ENCODE data around the gene KCNF1.

Gene KCNF1

DNA sequence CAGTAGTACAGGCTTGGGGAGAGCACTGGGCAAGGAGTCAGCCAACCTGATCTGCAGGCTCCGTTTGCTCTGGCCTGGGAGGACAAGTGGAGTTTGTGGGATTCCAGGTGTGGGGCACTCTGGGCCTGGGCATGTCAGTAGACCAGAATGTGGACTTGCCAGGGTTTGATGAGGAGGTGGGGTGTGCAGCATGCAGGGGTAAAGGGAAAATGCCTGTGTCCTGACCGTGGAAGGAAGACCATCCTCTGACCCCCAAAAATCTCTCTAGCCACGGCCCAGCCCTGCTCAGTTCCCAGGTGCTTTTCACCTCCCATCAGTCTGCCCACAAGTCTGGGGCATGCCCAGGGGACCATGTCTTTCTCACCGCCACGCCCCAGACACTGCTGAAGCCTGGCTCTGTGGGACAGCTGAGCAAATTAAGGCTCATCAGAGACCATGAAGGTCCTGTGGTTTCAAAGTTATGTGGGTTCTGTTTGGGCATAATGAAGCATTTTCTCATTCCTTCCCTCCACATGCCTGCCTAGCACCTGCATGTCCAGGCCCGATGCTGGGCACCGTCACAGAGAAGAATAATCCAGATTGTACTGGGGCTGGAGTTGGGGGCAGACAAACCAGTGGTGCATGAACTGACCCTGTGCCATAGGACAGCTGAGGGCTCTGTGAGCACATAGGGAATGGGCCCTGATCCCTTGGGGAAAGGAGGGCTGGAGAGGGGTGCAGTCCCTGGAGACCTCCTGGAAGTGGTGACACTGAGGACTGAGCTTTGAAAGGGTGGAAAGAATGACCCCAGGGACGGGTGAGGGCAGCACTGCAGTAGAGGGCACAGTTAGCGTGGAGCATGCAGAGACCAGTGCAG, 6.5 kb upstream of the KCNF1 start:
- no peak for DNase-seq

DNA sequence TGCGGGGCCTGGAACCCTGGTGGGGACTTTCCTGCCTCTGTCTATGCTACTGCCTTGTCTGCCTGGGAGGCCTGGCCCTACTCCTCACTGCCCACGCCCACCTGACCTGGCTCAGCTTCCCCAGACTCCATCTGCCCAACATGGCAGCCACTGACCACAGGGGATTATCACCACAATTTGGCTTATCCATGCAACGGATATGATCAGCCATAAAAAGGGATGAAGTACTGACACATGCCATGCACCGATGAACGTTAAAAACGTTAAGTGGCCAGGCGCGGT, 5.9 kb upstream of the KCNF1 start:
- no peak for DNase-seq

DNA sequence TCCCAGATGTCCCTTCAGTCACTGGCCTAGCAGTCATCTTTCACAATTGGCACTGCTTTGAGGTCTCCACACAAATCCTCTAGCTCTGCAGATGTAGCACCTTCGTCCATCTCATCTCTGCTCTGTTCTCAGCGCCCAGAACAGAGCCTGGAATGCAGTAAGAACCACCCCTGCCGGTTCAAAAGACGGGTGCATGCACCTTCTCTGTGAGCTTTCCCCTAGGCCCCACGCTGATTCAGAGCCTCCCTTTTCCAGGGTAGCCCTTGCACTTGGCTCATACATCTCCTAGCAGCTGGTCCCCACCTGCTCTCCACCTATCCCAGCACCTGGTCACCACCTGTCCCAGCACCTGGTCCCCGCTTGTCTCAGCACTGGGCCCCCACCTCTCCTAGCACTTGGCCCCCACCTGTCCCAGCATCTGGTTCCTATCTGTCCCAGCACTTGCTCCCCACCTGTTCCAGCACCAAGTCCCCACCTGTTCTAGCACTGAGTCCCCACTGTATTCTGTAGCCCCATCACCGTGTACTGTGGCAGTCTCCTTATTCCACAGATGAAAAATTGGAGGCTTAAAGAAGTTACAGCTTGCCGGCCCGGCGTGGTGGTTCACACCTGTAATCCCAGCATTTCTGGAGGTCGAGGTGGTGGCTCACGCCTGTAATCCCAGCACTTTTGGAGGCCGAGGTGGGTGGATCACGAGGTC, 4.7 kb upstream of the KCNF1 start:
- no peak for DNase-seq

DNA sequence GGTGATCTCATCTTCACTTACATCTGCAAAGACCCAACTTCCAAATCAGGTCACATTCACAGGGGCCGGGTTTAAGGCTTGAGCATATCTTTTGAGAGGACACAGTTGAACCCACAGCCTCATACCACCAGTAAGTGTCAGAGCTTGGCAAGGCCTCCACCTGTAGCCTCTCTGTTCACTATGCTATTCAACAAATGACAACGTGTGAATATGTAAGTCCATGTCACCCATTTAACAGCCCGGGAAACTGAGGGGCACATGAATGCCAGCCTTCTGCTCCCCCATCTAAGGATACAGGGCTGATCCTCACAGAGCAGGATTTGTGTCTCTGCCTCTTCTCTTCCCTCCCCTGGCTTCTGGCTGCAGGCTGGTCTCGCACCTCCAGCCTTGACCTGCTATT, 3.5 kb upstream of the KCNF1 start:
- DNase-seq = no peak

DNA sequence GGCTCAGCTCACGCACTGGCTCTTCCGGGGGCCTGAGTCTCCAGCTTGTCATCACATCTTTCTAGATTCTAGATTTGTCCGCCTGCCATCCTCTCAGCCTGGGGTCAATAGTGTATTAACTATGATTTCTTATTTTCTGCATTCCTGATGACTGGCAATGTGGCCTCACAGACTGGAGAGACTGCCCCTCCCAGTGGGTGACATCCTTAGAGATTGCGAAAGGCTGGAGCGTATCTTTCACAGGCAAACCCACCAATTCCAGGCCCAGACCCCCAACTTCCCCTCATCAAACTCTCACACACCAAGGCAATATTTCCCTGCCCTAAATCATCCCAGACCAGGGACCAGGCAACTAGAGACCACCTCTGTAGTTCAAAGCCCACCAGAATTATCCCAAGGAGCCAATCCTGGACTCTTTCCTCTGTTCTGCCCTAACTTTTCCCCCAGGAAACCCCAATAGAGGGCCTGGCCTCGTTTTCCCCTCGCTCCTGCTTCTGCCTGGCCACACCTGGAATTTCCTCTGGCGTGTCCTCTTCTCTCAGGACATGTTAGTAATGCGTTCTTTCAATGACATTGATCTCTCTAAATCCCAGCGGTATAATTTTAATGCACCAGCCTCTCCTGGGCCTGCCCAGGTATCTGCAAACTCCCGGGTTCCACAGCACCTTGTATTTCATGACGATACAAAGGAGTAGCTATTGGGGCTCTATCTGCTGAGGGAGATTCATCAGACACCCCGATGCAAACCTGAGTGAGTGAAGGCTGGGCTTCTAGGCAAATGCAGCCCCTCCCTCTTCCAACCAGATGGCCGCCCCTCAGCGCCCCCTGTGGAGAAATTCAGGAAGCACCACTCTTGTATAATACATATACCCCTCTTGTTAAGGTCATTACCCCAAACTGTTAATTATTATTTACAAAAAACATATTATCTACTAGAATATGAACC, 2.4 kb upstream of the KCNF1 start:
- DNase-seq = peak; percentile 82

DNA sequence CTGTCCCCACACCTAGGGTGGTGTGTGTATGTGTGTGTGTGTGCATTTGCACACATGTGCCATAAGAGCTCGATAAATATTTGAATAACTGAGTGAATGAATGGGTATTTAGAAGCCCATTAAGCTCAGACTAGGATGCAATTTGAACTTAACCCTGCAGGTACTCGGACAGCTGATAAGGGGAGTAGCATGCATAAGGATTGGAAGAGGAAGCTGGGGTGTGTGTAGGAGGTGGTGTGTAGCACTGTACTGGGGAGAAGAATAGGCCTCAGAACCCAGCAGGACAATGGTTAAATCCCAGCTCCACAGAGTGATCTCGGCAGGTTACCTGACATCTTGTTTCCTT, 1.8 kb upstream of the KCNF1 start:
- no peak for DNase-seq

DNA sequence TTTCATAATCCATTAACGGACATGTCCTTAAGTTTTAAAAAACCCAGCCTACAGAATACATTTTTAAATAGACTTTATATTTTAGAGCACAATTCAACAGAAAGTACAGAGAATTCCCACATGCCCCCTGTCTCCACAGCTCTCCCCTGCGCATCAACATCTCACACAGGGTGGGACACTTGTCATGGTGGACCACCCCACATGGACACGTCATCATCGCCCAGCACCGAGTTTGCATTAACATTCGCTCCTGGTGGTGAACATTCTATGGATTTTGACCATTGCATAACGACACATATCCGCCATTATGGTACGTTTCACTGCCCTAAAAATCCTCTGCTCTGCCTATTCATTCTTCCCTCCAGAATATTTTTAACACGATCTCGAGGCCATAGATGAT, 1.1 kb upstream of the KCNF1 start:
- no peak for DNase-seq

DNA sequence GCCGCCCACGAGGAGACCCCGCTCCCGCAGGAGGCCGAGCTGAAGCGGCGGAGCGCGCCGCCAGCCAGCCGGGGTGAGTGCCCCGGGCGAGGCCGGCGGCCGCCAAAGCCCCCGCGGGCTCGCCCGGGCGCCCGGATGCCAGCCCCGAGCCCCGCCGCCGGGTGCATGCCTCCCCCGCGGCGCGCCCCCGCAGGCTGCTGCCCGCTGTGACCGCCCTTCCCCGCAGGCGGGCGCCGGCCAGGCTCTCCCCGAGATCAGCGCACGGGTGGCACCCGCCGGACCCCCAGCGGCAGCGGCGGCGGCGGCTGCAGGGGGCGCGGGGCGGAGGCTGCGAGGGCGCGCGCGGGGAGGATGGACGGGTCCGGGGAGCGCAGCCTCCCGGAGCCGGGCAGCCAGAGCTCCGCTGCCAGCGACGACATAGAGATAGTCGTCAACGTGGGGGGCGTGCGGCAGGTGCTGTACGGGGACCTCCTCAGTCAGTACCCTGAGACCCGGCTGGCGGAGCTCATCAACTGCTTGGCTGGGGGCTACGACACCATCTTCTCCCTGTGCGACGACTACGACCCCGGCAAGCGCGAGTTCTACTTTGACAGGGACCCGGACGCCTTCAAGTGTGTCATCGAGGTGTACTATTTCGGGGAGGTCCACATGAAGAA, 470 bp downstream of the KCNF1 start:
- peak; percentile 49 for DNase-seq

DNA sequence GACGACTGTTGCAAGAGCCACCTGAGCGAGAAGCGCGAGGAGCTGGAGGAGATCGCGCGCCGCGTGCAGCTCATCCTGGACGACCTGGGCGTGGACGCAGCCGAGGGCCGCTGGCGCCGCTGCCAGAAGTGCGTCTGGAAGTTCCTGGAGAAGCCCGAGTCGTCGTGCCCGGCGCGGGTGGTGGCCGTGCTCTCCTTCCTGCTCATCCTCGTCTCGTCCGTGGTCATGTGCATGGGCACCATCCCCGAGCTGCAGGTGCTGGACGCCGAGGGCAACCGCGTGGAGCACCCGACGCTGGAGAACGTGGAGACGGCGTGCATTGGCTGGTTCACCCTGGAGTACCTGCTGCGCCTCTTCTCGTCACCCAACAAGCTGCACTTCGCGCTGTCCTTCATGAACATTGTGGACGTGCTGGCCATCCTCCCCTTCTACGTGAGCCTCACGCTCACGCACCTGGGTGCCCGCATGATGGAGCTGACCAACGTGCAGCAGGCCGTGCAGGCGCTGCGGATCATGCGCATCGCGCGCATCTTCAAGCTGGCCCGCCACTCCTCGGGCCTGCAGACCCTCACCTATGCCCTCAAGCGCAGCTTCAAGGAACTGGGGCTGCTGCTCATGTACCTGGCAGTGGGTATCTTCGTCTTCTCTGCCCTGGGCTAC, 1.2 kb downstream of the KCNF1 start:
- no peak for DNase-seq

DNA sequence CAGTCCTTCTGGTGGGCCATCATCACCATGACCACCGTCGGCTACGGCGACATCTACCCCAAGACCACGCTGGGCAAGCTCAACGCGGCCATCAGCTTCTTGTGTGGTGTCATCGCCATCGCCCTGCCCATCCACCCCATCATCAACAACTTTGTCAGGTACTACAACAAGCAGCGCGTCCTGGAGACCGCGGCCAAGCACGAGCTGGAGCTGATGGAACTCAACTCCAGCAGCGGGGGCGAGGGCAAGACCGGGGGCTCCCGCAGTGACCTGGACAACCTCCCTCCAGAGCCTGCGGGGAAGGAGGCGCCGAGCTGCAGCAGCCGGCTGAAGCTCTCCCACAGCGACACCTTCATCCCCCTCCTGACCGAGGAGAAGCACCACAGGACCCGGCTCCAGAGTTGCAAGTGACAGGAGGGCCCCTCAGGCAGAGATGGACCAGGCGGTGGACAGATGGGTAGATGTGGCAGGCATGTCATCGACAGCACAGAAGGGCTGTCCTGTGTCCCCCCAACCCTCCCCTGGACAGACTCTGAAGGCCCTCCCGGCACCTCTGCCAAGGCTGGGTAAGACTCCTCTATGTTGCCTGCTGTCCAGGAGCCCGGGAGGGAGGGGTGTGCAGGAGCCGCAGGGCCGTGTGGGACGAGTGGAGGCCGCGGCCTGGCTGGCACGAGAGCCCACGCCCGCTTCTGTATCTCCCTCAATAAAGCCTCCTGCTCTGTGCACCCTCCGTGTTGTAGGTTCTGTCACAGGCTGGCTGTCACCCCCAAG, 2.0 kb downstream of the KCNF1 start:
- DNase-seq = no peak

DNA sequence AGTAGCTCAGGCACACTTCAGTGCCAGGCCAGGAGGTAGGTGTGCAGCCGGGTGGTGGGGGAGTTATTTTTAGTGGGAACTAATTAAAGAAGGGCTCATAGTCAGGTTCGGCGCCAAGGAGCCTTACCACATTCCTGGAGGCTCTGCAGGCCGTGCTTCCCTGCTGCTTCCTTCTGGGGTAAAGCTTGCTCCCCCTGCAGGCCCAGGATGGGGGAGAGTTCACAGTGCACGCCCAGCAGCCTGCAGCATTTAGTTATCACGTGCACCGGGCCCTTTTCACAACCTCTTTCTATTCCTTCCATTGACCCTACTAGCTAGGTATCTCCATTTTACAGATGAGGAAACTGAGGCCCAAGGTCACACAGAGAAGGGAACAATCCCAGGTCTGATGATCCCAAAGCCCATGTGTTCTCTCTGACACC, 2.5 kb downstream of the KCNF1 start:
- DNase-seq = no peak

DNA sequence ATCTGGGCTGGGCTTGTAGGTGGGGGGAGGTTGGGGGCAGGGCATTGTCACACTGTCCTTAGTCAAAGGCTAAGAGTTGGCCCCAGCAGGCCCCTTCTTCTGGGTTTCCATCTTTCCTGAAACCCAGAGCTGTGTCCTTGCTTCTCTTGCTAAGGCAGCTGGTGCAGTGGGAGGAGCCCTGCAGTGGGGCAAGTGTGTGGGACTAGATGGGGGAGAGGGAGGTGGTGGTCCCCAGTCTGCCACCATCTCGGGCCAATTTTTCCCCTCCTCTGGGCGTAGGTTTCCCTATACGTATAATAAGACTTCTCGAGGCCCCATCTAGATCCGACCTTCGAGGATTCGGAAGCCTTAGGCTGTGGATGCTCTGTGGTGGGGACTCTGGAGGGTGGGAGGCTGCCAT, 3.5 kb downstream of the KCNF1 start:
- DNase-seq = no peak

DNA sequence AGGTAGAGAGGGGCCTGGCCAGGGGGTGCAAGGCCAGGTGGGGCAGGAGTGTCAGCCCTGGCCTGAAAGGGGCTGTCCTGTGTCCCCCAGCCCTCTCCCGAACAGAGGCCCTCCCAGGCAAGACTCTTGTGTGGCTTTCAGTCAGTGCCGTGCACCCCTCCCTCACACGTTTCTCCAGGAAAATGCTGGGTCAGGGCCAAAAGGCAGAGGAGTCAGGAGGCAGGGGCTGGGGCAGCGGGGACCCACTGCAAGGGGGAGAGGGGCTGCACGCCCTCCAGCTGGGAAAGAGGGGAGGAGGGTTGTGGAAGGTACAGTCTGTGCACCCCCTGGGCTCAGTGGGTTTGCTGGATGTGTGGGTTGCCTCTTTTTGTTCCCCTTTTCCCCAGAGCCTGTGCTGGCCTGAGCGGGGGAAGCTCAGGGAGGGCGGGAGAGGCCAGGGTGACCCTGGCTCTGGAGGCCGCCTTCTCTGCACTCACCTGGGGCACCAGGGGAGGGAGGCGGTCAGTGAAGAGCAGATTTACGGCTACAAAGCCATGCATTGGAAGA, 4.1 kb downstream of the KCNF1 start:
- DNase-seq = no peak

DNA sequence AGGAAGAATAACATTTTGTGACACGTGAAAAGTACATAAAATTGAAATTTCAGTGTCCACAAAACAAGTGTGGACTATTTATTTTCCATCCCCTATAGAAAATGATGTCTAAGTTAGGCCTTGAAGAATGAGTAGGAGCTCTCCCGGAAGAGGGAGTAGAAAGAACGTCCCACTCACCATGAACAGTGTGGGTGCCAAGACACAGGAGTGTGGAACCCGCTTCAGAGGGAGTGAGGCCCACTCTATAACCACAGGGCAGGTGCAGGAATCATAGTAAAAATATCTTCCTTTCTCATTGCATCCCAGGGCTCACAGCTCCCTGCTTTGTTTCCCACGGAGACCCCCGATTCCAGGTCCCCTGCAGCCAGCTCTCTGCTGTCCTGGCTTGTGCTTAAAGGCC, 5.2 kb downstream of the KCNF1 start:
- DNase-seq = no peak

DNA sequence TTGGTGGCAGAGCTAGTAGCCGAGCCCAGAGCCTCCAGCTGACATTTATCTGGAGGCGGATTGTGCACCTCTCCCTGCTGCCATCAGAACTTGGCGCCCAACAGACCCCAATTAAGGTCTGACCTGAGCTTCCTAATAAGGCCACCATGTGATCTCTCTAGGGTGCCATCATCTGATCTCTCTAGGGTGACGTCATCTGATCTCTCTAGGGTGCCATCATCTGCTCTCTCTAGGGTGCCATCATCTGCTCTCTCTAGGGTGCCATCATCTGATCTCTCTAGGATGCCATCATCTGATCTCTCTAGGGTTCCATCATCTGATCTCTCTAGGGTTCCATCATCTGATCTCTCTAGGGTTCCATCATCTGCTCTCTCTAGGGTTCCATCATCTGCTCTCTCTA, 6.2 kb downstream of the KCNF1 start:
- DNase-seq = no peak

DNA sequence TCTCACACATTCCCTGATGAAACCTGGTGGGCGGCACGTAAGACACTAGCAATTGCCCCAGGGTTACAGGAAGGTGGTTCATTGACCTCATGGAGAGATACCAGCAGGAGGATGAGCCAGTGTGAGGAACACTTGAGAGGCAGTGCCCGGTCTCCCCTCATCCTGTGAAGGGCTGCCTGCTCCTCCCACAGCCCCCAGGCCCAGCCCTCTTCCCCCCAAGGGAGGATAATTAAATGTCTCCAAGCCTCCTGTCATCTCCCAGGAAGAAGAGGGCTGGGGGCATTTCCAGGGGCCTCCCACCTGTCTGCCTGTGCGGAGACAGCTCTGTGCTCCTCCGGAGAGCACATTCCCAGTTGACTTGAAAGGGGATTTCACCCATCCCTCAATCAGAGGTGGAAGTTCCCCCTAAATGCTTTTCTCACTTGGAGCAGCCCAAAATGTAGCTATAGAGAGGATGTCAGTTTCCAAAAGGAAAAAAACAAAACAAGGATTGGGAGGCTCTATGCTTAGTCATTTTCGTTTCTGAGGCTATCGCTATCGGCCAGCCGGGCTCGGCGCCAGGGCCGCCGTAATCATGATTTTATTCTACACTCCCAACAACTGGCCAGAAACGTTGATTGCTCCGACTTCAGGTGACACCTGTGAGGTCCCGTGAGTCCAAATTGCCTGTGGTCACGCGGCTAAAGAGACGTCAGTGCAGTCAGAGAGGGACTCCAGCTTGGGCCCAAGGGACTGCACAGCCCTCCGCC, 7.1 kb downstream of the KCNF1 start:
- no peak for DNase-seq

DNA sequence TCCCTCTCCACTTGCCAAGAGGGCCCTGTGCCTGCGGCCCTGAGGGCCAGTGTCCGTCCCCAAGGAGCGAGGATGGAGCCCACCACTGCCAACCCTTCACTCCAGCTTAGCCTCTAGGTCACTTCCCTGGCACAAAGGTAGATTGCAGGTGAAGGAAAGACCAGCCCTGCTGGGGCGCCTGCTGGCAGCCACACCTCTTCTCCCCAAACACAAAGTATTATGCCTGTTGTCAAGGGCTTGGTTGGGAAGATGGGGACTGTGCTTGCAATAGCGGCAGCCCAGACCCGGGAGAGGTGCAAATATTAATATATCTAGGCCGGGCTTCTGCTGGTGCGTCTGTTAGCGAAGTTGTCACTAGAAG, 7.7 kb downstream of the KCNF1 start:
- DNase-seq = no peak

DNA sequence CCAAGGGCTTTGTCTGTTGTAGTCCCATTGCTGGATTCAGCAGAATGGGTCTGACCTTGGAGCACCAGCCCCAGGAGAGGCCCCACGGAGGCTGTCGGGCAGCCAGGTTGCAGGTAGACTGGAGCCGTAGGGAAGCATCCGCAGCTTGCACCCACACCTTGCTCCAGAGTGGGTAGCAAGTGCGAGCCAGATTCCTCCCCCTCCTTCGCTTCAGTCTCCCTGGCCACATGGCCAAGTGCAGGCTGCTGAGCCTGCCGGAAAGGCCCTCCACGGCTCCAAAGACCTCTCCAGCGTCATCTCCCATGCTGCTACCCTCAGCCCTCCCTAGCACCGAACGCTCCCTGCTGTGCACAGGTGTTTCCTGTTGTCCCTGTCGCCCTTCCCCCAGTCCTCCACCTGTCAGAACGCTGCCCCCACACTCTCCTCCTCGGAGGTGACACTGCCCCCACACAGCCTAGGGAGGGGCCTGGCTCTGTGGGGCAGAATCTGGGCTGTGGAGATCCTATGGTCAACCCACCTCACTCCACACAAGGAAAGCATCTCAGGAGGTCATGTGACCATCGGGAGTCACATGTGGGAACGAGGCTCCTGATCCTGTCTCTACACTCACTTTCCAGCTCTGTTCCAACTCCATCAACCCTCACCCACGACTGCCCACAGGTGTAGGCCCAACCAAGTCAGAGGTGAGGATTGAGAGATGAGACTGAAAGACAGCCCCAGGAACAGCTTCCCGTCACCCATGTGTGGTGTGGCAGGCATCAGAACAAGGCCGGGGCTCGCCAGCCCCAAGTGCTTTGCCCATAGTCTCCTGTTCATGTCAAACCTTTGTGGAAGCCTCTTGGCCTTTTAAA, 8.3 kb downstream of the KCNF1 start:
- no peak for DNase-seq

DNA sequence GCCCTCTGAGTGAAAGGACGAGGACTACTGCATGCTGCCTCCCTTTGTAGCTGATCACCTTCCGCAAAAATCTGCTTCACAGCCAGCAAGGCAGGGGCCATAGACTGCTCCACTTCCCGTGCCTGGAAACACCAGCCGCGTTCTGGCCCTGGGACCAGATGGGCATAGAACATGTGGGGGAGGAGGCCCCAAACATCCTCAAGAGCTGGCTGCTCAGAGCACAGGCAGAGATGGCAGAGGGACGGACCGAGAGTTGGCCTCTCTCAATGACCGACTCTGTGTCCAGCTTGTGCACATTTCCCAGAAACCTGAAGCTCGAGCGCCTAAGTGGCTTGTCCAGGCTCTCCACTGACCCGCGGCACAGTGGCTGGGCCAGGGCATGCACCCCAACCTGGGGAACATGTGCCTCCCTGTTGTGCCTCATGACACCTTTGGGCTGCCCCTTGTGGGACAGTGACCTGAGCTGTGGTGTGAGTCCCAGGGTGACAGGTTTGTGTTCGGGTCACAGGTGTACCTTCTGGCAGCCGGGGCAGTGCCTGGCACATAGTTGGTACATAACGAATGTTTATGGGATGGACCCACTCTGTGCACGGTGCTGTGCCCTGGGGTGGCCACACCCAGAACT, 9.1 kb downstream of the KCNF1 start:
- no peak for DNase-seq
